ENCODE data around the gene IGFBP2. TPM values are rescaled to one million over a fixed set of nuclear protein-coding genes. Genes with fewer than 3 reads are reported as not detected.

The IGFBP2 gene
- total and polyA plus RNA-seq, 2 of the 8 experiments (the other 6 are each of a cell fraction or from before 2014, with no cell fraction given), result 326 to 782 TPM

DNA sequence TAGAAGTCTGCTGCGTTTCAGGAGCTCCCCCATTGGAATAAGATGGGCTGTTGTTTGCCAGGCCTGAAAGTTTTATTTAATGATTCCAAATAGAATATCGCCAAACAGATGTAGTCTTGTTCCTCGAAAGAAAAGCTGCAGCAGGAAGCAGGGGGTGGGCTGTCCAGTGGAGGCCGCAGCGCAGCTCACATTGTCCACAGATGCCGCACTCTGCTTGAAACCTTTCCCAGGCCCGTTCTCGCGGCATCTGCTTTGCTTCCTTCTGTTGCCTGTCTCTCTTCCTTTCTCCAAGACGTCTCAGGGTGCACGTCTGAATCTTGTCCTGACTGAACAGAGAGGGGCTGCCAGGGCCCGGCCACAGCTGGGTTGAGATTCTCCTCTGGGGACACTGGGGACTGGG, 12.4 kb upstream of the IGFBP2 start:
- Histone ChIP-seq H2BK120ac (replicated peaks; ENCODE audit: low read depth, low read length) (no peak overlapping the region), H3K9me3 (ENCODE audit: insufficient read depth in 2 of 2, low read depth in 1 of 2, low read length in 1 of 2) (no peaks in the 10 kb centered on the region; a peak in 1 of 4 replicates), H3K56ac (replicated peaks; ENCODE audit: insufficient read length, low read depth, low read length) (no peak overlapping the region), H3K36me3 (ENCODE audit: control insufficient read depth in 2 of 4, insufficient read depth in 4 of 4, low read length in 3 of 4) (no peaks in the 10 kb centered on the region), H3K79me1 (ENCODE audit: low read depth, low read length) (no peaks in the 10 kb centered on the region), H3K4ac (replicated peaks; ENCODE audit: insufficient read length, low read depth, low read length) (no peak overlapping the region), H3K18ac (ENCODE audit: extremely low read depth, low read length) (no peak overlapping the region), H2BK15ac (ENCODE audit: low read length) (no peak overlapping the region), H2BK12ac (ENCODE audit: low read depth, low read length) (no peak overlapping the region), H4K91ac (replicated peaks; ENCODE audit: insufficient read length, low read length) (no peak overlapping the region), H3K4me1 (replicated peaks in 1 of 4; ENCODE audit: control insufficient read depth in 3 of 4, insufficient read depth in 4 of 4, low read length in 3 of 4) (peaks cover 10 to 17% (median 14%) of the 10 kb centered on the region in 4 experiments), H3K23ac (ENCODE audit: insufficient read length) (no peak overlapping the region), H4K20me1 (replicated peaks in 1 of 2; ENCODE audit: control insufficient read depth in 1 of 2, insufficient read depth in 2 of 2, low read length in 2 of 2) (no peaks in the 10 kb centered on the region), H3K27me3 (replicated peaks in 1 of 4; ENCODE audit: control insufficient read depth in 3 of 4, extremely low read depth in 1 of 4, insufficient read depth in 3 of 4, low read length in 3 of 4) (no peaks in the 10 kb centered on the region; a peak in 1 of 7 replicates), H2BK20ac (ENCODE audit: low read length) (no peak overlapping the region), H3K4me3 (ENCODE audit: extremely low read depth in 1 of 4, insufficient read depth in 2 of 4, low read depth in 3 of 4, low read length in 4 of 4) (no peak overlapping the region), H4K8ac (ENCODE audit: extremely low read depth, insufficient read depth, low read length) (no peak overlapping the region), H3K79me2 (ENCODE audit: control insufficient read depth in 1 of 2, insufficient read depth in 2 of 2, low read length in 2 of 2) (no peaks in the 10 kb centered on the region), H2AFZ (ENCODE audit: low read length) (no peak overlapping the region), H3K14ac (ENCODE audit: insufficient read length) (no peak overlapping the region), H2AK5ac (ENCODE audit: low read depth, low read length) (no peak overlapping the region), H3K9ac (replicated peaks in 1 of 4; ENCODE audit: extremely low read depth in 1 of 4, low read depth in 3 of 4, low read length in 3 of 4) (no peak overlapping the region), H3K4me2 (ENCODE audit: insufficient read depth in 1 of 2, low read depth in 2 of 2, low read length in 2 of 2) (no peak overlapping the region), H2BK5ac (ENCODE audit: low read depth, low read length) (0 out of 2 replicates have a peak overlapping the region, but pooled peaks have one; percentile 44), H3K27ac (ENCODE audit: low read depth, low read length) (no peak overlapping the region), H4K5ac (ENCODE audit: insufficient read length, low read depth, low read length) (no peak overlapping the region), H3K23me2 (ENCODE audit: low read depth, low read length) (no peaks in the 10 kb centered on the region; the same call in 1 of the 2 replicates)
- no peak for FAIRE-seq
- no peak for DNase-seq (ENCODE audit: low read depth in 1 of 2, low spot score in 2 of 2)
- ChIA-PET CTCF (ENCODE audit: partially characterized antibody) (interaction anchor here (1.0 to 8.4 kb wide), 9 partner anchors 9 to 102 kb away, joined by 3 to 70 read pairs (median 4); no protein-coding TSS in a partner anchor), POLR2A (ENCODE audit: partially characterized antibody) (interaction anchor here (0.9 to 5.1 kb wide), 7 partner anchors 8 to 122 kb away, joined by 3 to 32 read pairs (median 10); partner anchors contain the start of gene RPL37A)
- 88% methylated on average over 11 of the region's 12 CpGs; no CpG with 5 or more reads in 1 of the 2 experiments for whole genome bisulfite sequencing, 2 experiments (ENCODE audit: extremely low coverage in 1 of 2, insufficient coverage in 1 of 2, insufficient read length in 1 of 2, insufficient replicate concordance in 2 of 2, low coverage in 1 of 2, low lambda C conversion rate in 2 of 2, missing lambda C conversion rate in 1 of 2)
- TF ChIP-seq CTBP2 (IDR thresholded peaks at IDR 0.05; ENCODE audit: borderline replicate concordance, insufficient read depth, insufficient read length, low read length), result no peak
- TF ChIP-seq YY1 (IDR thresholded peaks at IDR 0.05; ENCODE audit: low read depth, low read length), result no peak
- TF ChIP-seq RAD21 (IDR thresholded peaks at IDR 0.05 in 1 of 2, conservative IDR thresholded peaks at IDR 0.05 in 1 of 2; ENCODE audit: low read depth in 2 of 2, low read length in 2 of 2), result no peak
- no peak for TF ChIP-seq POLR2AphosphoS5 (IDR thresholded peaks at IDR 0.05; ENCODE audit: low read depth, low read length)
- no peak for TF ChIP-seq JUN (IDR thresholded peaks at IDR 0.05; ENCODE audit: low read depth, low read length)
- TF ChIP-seq TBP (IDR thresholded peaks at IDR 0.05; ENCODE audit: low read depth, low read length), result no peak
- no peak for TF ChIP-seq TCF12 (IDR thresholded peaks at IDR 0.05; ENCODE audit: low read depth, low read length)
- no peak for TF ChIP-seq KDM5A (IDR thresholded peaks at IDR 0.05; ENCODE audit: low read length)

Measured in H1 (cell line).